Measurements from ENCODE around the gene GPRIN2. TPM values are rescaled to one million over a fixed set of nuclear protein-coding genes. Genes with fewer than 3 reads are reported as not detected.
"Not testable (repeated sequence)": the region's sequence is repeated elsewhere in the genome, so short reads cannot be mapped to it uniquely, and the experiment has no call there.

Gene GPRIN2
- total RNA-seq, result 1 to 10 TPM in 2 of 3 donors, not detected in 1; 5.9 to 6.9 TPM

DNA sequence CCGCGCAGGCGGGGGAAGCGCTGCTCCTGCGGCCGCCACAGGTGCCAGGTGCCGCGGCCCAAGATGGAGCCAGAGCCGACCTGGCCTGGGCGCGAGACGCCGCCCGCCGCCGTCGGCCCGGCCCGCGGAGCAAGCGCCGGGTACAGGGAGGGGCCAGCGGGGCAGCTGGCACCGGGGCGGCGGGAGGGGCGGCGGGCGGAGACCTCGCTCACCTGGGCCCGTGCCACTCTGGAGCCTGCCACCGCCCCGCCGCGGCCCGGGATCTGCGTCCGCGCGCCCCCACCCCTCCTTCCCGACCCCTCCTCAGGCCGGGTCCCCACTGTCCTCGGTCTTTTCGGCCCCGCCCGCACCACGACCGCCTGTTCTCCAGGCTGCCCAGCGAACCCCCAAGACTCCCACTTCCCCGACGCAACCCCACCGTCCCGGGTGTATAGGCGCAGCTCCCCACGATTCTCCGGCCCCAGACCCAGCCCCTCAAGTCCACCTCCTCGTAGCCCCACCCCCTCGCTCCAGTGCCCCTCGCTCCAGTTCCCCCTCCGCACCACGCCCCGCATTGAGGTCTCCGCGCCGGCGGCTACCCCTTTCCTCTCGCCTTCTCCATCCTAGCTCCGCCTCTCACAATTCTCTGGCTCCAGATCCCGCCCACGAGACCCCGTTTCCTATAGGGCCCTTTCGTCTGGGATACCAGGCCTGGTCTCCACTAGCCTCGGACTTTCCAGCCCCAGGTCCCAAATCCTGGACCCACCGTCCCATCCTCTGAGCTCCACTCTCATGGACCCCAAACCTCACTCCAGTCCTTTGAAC is at the start of gene GPRIN2:
GPRIN2 (minus strand) TSS at position 144 of the 804 bp plus-strand sequence. CDS start 5,922 bp downstream, outside the sequence.
- peak; percentile 20 to 61 for DNase-seq (ENCODE audit: low spot score in 2 of 2)
- no peaks in the 10 kb centered on the region for H3K36me3 ChIP-seq
- H3K4me3 ChIP-seq, result peak within 1 kb of the TSS; percentile 22 to 70 (median 61)
- TF ChIP-seq POLR2AphosphoS5 (IDR thresholded peaks at IDR 0.05) (no peak), POLR2A (IDR thresholded peaks at IDR 0.05) (no peak)
- TF ChIP-seq, protein P1, sequence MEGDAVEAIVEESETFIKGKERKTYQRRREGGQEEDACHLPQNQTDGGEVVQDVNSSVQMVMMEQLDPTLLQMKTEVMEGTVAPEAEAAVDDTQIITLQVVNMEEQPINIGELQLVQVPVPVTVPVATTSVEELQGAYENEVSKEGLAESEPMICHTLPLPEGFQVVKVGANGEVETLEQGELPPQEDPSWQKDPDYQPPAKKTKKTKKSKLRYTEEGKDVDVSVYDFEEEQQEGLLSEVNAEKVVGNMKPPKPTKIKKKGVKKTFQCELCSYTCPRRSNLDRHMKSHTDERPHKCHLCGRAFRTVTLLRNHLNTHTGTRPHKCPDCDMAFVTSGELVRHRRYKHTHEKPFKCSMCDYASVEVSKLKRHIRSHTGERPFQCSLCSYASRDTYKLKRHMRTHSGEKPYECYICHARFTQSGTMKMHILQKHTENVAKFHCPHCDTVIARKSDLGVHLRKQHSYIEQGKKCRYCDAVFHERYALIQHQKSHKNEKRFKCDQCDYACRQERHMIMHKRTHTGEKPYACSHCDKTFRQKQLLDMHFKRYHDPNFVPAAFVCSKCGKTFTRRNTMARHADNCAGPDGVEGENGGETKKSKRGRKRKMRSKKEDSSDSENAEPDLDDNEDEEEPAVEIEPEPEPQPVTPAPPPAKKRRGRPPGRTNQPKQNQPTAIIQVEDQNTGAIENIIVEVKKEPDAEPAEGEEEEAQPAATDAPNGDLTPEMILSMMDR (IDR thresholded peaks at IDR 0.05), result no peak
- H3K4me1 ChIP-seq, result no peaks in the 10 kb centered on the region
- peaks cover 0 to 26% of the 10 kb centered on the region in 2 donors for H3K27me3 ChIP-seq
- H3K27ac ChIP-seq, result peak within 1 kb of the TSS in 1 of 2 donors; percentile 10
- H3K9me3 ChIP-seq, result no peaks in the 10 kb centered on the region
- intact Hi-C loops (cut with DNase I; ENCODE audit: low total_unique reads), result no loop called here

- H3K27ac ChIP-seq; H3K27me3 ChIP-seq; H3K4me3 ChIP-seq; H3K9me3 ChIP-seq; intact Hi-C loops (cut with DNase I; ENCODE audit: low total_unique reads); H3K36me3 ChIP-seq; H3K4me1 ChIP-seq; DNase-seq (ENCODE audit: low spot score in 2 of 2): not testable (repeated sequence)
These were observed 44.1 kb upstream of the GPRIN2 start for GRCh38 chr10:46600516-46600915.

GRCh38 chr10:46597616-46598246 is 41.3 kb upstream of the GPRIN2 start:
- H3K9me3 ChIP-seq; H3K36me3 ChIP-seq; DNase-seq (ENCODE audit: low spot score in 2 of 2); H3K4me1 ChIP-seq; intact Hi-C loops (cut with DNase I; ENCODE audit: low total_unique reads); H3K27me3 ChIP-seq: not testable (repeated sequence)
- peak overlapping the region; percentile 45 to 52 for H3K27ac ChIP-seq
- H3K4me3 ChIP-seq, result peak overlapping the region; percentile 38 to 62 (median 43)

DNA sequence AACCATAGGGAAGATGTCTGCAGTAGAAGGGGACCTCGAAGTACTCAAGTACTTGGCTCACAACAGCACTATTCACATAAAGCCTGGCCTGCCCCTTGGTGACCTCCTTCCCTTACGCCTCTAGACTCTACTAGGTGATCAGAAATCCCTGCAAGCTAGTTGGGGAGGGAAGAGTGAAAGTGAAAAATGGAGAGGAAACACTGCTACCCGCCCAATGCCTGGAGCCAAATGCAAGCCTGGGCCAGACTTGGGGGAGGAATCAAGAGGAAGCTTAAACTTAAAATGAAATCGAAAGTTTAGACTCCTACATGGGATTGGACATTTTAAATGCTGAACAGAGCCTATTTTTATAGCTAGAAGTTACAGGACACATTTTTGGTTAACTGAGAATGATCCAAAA is 40.1 kb upstream of the GPRIN2 start:
- H3K4me1 ChIP-seq, result not testable (repeated sequence)

DNA sequence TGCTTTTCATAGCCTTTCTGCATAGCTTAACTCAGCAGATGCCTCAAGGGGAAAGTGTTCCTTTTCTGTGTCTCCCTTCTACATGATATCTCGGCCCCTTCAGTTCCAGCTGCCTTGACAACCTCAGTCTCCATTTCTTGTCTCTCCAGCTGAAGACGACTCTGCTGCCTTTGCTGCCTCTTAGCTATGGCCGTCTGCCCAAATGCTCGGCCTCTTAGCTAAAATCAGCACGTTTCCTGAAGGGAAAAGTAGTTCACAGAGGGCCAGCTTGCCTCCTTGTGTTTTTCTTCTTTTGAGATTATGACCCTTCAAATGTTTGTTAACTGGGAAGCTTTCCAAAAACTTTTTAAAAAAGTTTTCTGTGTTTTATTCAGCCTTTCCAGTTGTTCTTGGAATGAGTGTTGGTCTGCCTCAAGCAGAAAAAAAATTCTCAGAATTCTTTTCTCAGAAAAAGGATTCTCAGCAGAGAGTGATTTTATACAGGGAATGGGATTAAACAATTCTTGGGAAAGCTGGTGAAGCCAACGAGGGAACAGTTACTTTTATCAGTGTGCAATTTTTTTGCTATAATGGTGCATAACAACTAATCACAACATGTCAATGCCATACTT is 38.1 kb upstream of the GPRIN2 start:
- H3K4me1 ChIP-seq; H3K9me3 ChIP-seq; DNase-seq (ENCODE audit: low spot score in 2 of 2); H3K36me3 ChIP-seq; H3K4me3 ChIP-seq; H3K27me3 ChIP-seq; H3K27ac ChIP-seq; intact Hi-C loops (cut with DNase I; ENCODE audit: low total_unique reads): not testable (repeated sequence)

More for the DNA sequence above, 40.1 kb upstream of the GPRIN2 start:
- H3K9me3 ChIP-seq; DNase-seq (ENCODE audit: low spot score in 2 of 2); intact Hi-C loops (cut with DNase I; ENCODE audit: low total_unique reads); H3K27me3 ChIP-seq; H3K36me3 ChIP-seq: not testable (repeated sequence)
- H3K4me3 ChIP-seq, result peak overlapping the region; percentile 1 to 13 (median 12)
- H3K27ac ChIP-seq, result peak overlapping the region in 1 of 2 donors; percentile 40

GRCh38 chr10:46593307-46593706 is 36.8 kb upstream of the GPRIN2 start:
- H3K4me3 ChIP-seq; H3K36me3 ChIP-seq; DNase-seq (ENCODE audit: low spot score in 2 of 2); H3K27ac ChIP-seq; intact Hi-C loops (cut with DNase I; ENCODE audit: low total_unique reads); H3K9me3 ChIP-seq; H3K27me3 ChIP-seq; H3K4me1 ChIP-seq: not testable (repeated sequence)

GRCh38 chr10:46591053-46591452 is 34.6 kb upstream of the GPRIN2 start:
- intact Hi-C loops (cut with DNase I; ENCODE audit: low total_unique reads); H3K4me3 ChIP-seq; H3K27me3 ChIP-seq; DNase-seq (ENCODE audit: low spot score in 2 of 2); H3K9me3 ChIP-seq; H3K36me3 ChIP-seq; H3K27ac ChIP-seq; H3K4me1 ChIP-seq: not testable (repeated sequence)

DNA sequence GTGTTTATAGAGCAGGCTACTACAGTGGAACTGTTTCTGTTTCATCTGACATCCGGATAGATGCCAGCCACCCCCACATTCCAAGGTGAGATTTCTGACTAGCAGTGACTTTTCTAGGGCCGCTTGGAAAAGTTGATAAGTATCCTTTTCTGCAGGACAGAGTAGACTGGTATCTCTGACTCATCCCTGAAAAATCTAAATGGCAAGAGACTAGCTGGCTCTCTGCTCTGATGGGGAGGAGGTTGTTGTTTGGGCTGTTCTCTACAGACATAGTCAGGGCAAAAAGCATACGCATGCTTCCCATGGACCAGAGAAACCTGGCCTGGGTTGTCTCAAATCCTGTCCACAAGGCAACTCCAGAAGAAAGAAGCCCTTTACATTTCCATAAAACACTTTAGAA is 33.1 kb upstream of the GPRIN2 start:
- DNase-seq (ENCODE audit: low spot score in 2 of 2); intact Hi-C loops (cut with DNase I; ENCODE audit: low total_unique reads): not testable (repeated sequence)

GRCh38 chr10:46588221-46588620 is 31.8 kb upstream of the GPRIN2 start:
- H3K9me3 ChIP-seq; DNase-seq (ENCODE audit: low spot score in 2 of 2); H3K4me1 ChIP-seq; H3K36me3 ChIP-seq; H3K4me3 ChIP-seq; H3K27ac ChIP-seq; H3K27me3 ChIP-seq; intact Hi-C loops (cut with DNase I; ENCODE audit: low total_unique reads): not testable (repeated sequence)

More for the DNA sequence above, 33.1 kb upstream of the GPRIN2 start:
- not testable (repeated sequence) for H3K9me3 ChIP-seq, H3K27ac ChIP-seq, H3K36me3 ChIP-seq, H3K4me3 ChIP-seq, H3K27me3 ChIP-seq, H3K4me1 ChIP-seq

DNA sequence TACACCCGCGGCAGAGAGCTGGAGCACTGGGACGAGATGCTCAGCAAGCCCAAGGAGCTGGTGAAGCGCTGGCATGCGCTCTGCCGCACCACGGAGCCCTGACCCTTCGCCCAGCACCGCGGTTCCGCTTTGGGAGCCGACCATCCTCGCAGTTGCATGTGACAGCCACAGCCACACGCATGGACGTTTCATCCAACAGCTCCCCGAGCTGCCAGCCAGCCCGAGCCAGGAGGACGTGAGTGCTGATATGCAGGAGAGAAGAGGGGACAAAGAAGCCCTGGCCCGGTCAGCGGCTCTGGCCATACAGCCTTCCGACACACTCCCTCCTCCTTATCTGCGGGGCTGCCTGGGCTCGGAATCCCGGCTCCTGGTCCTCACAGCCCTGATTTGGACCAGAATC is 31.1 kb upstream of the GPRIN2 start:
- H3K27ac ChIP-seq; H3K4me1 ChIP-seq; H3K27me3 ChIP-seq; H3K4me3 ChIP-seq; H3K36me3 ChIP-seq; H3K9me3 ChIP-seq; DNase-seq (ENCODE audit: low spot score in 2 of 2); intact Hi-C loops (cut with DNase I; ENCODE audit: low total_unique reads): not testable (repeated sequence)

- H3K9me3 ChIP-seq; H3K4me1 ChIP-seq; H3K36me3 ChIP-seq; intact Hi-C loops (cut with DNase I; ENCODE audit: low total_unique reads); H3K4me3 ChIP-seq; H3K27me3 ChIP-seq; H3K27ac ChIP-seq; DNase-seq (ENCODE audit: low spot score in 2 of 2): not testable (repeated sequence)
These were observed 28.8 kb upstream of the GPRIN2 start for GRCh38 chr10:46585246-46585645.

- DNase-seq (ENCODE audit: low spot score in 2 of 2); H3K27me3 ChIP-seq; H3K4me3 ChIP-seq; H3K9me3 ChIP-seq; H3K36me3 ChIP-seq; intact Hi-C loops (cut with DNase I; ENCODE audit: low total_unique reads); H3K4me1 ChIP-seq; H3K27ac ChIP-seq: not testable (repeated sequence)
These were observed 27.7 kb upstream of the GPRIN2 start for GRCh38 chr10:46584196-46584595.
